ENCODE data around the gene ZNF654. TPM values are rescaled to one million over a fixed set of nuclear protein-coding genes. Genes with fewer than 3 reads are reported as not detected.
A peak's percentile ranks its signal among the peaks of the same experiment; 100 is the strongest.

The ZNF654 gene
- total and polyA plus RNA-seq, 11 donors = 2.4 to 15.9 (median 8.7) TPM

GRCh38 chr3:88031642-88032077, 27.4 kb upstream of the ZNF654 start:
- peak in 1 of 12 donors; percentile 8 for TF ChIP-seq CTCF (IDR thresholded peaks at IDR 0.05)
- TF ChIP-seq POLR2A (IDR thresholded peaks at IDR 0.05) = no peak
- no peaks in the 10 kb centered on the region for H3K36me3 ChIP-seq
- WGBS, 4 donors = 0 to 15% (median 8%) methylated on average over 1 of the region's 1 CpG
- intact Hi-C loops (cut with DNase I) = no loop called here
- H3K27me3 ChIP-seq = no peaks in the 10 kb centered on the region
- DNase-seq (no peak), ATAC-seq (peak in 2 of 4 donors; percentile 61 to 66)
- H3K4me1 ChIP-seq = peaks cover 0 to 24% (median 3%) of the 10 kb centered on the region in 12 donors
- H3K9me3 ChIP-seq = peaks cover 0 to 21% (median 3%) of the 10 kb centered on the region in 12 donors
- H3K4me3 ChIP-seq = peak overlapping the region; percentile 14 to 60 (median 44)
- H3K27ac ChIP-seq = peak overlapping the region in 11 of 12 donors; percentile 39 to 80 (median 64)

- TF ChIP-seq POLR2A (IDR thresholded peaks at IDR 0.05) (no peak), CTCF (IDR thresholded peaks at IDR 0.05) (no peak)
- H3K4me1 ChIP-seq = peaks cover 0 to 24% (median 3%) of the 10 kb centered on the region in 12 donors
- peak overlapping the region in 11 of 12 donors; percentile 39 to 80 (median 64) for H3K27ac ChIP-seq
- H3K36me3 ChIP-seq = no peaks in the 10 kb centered on the region
- DNase-seq = no peak
- peaks cover 0 to 15% (median 3%) of the 10 kb centered on the region in 12 donors for H3K9me3 ChIP-seq
- H3K27me3 ChIP-seq = no peaks in the 10 kb centered on the region
- H3K4me3 ChIP-seq = peak overlapping the region; percentile 14 to 60 (median 44)
- no peak for ATAC-seq
- intact Hi-C loops (cut with DNase I) = no loop called here
- 37 to 58% (median 53%) methylated on average over 2 of the region's 2 CpGs for WGBS, 4 donors
Observed at GRCh38 chr3:88032245-88032644, 26.8 kb upstream of the ZNF654 start.

- DNase-seq (no peak), ATAC-seq (no peak)
- Histone ChIP-seq H3K4me1 (peaks cover 0 to 24% (median 3%) of the 10 kb centered on the region in 12 donors), H3K27me3 (no peaks in the 10 kb centered on the region), H3K4me3 (no peak overlapping the region), H3K9me3 (peaks cover 0 to 7% (median 0%) of the 10 kb centered on the region in 12 donors), H3K36me3 (no peaks in the 10 kb centered on the region), H3K27ac (no peak overlapping the region)
- TF ChIP-seq CTCF (IDR thresholded peaks at IDR 0.05) (no peak), POLR2A (IDR thresholded peaks at IDR 0.05) (no peak)
- WGBS, 4 donors = 90 to 93% (median 92%) methylated on average over 2 of the region's 2 CpGs
- intact Hi-C loops (cut with DNase I) = no loop called here
Observed at GRCh38 chr3:88033079-88033478, 26.0 kb upstream of the ZNF654 start.

- Histone ChIP-seq H3K36me3 (no peaks in the 10 kb centered on the region), H3K4me3 (no peak overlapping the region), H3K27me3 (no peaks in the 10 kb centered on the region), H3K9me3 (no peaks in the 10 kb centered on the region), H3K4me1 (peaks cover 0 to 24% (median 3%) of the 10 kb centered on the region in 12 donors), H3K27ac (no peak overlapping the region)
- ATAC-seq (no peak), DNase-seq (no peak)
- TF ChIP-seq POLR2A (IDR thresholded peaks at IDR 0.05) (no peak), CTCF (IDR thresholded peaks at IDR 0.05) (no peak)
- 20 to 36% (median 34%) methylated on average over 2 of the region's 2 CpGs for WGBS, 4 donors
- intact Hi-C loops (cut with DNase I) = no loop called here
Observed at GRCh38 chr3:88033808-88034207, 25.2 kb upstream of the ZNF654 start.

Measured in heart left ventricle (tissue), 16 donors.